HEK293T (cell line): ENCODE data around the gene ERO1B.
"Not testable (repeated sequence)": the region's sequence is repeated elsewhere in the genome, so short reads cannot be mapped to it uniquely, and the experiment has no call there.

Experiments
- CTCF ChIA-PET: fragments of 350-600 bp; formaldehyde crosslinking; extraction: SDS; loops from one replicate; lab custom pipeline; 2021; ENCODE audit warnings: antibody characterized with exemption, inconsistent platforms; lab: Yijun Ruan, JAX
- POLR2A ChIA-PET: fragments of 350-600 bp; formaldehyde crosslinking; extraction: SDS; loops from one replicate; lab custom pipeline; 2020; ENCODE audit warnings: antibody characterized with exemption, inconsistent platforms; lab: Yijun Ruan, JAX
- DNase-seq: peaks from one replicate; pipeline ENCODE4 v3.0.0; 2012; ENCODE audit warnings: mixed read lengths; ENCODE audit errors: extremely low spot score
- ARNT ChIP-seq: fragments of 450-650 bp; IDR thresholded peaks from 2 replicates; pipeline ENCODE4 v1.6.1; 2017; ENCODE audit warnings: mild to moderate bottlenecking
- BHLHE40 ChIP-seq: fragments of 450-650 bp; IDR thresholded peaks from 2 replicates; pipeline ENCODE4 v1.6.1; 2016; ENCODE audit warnings: mild to moderate bottlenecking, moderate library complexity, borderline replicate concordance
- CTBP1 ChIP-seq: fragments of 450-650 bp; IDR thresholded peaks from 2 replicates; pipeline ENCODE4 v1.6.1; 2016; ENCODE audit warnings: borderline replicate concordance
- ELF4 ChIP-seq: fragments of 450-650 bp; IDR thresholded peaks from 2 replicates; pipeline ENCODE4 v1.6.1; 2017; ENCODE audit warnings: antibody characterized with exemption
- FOXA1 ChIP-seq: fragments of 450-650 bp; IDR thresholded peaks from 2 replicates; pipeline ENCODE4 v1.6.1; 2016; ENCODE audit warnings: mild to moderate bottlenecking
- FOXK2 ChIP-seq: fragments of 450-650 bp; IDR thresholded peaks from 2 replicates; pipeline ENCODE4 v1.6.1; 2016; ENCODE audit warnings: mild to moderate bottlenecking
- FOXM1 ChIP-seq: fragments of 450-650 bp; IDR thresholded peaks from 2 replicates; pipeline ENCODE4 v1.6.1; 2017; ENCODE audit warnings: mild to moderate bottlenecking, borderline replicate concordance
- HDGF ChIP-seq: fragments of 450-650 bp; IDR thresholded peaks from 2 replicates; pipeline ENCODE4 v1.6.1; 2017; ENCODE audit warnings: antibody characterized with exemption, borderline replicate concordance
- L3MBTL2 ChIP-seq: fragments of 450-650 bp; conservative IDR thresholded peaks from 2 replicates; pipeline ENCODE4 v1.6.1; 2016; ENCODE audit warnings: mild to moderate bottlenecking
- LEF1 ChIP-seq: fragments of 450-650 bp; IDR thresholded peaks from 2 replicates; pipeline ENCODE4 v1.6.1; 2017; ENCODE audit warnings: mild to moderate bottlenecking, borderline replicate concordance
- NFRKB ChIP-seq: fragments of 450-650 bp; IDR thresholded peaks from 2 replicates; pipeline ENCODE4 v1.6.1; 2016; ENCODE audit warnings: mild to moderate bottlenecking, moderate library complexity
- SP1 ChIP-seq: fragments of 450-650 bp; IDR thresholded peaks from 2 replicates; pipeline ENCODE4 v1.6.1; 2017
- SUZ12 ChIP-seq: fragments of 450-650 bp; IDR thresholded peaks from 2 replicates; pipeline ENCODE4 v1.6.1; 2016; ENCODE audit warnings: mild to moderate bottlenecking
- TARDBP ChIP-seq: fragments of 450-650 bp; IDR thresholded peaks from 2 replicates; pipeline ENCODE4 v1.6.1; 2016
- ZNF384 ChIP-seq: fragments of 450-650 bp; IDR thresholded peaks from 2 replicates; pipeline ENCODE4 v1.6.1; 2016
- TF ChIP-seq, protein P1 (sequence below): fragments of 450-650 bp; IDR thresholded peaks from 2 replicates; pipeline ENCODE4 v1.6.1; 2016

The ERO1B gene

DNA sequence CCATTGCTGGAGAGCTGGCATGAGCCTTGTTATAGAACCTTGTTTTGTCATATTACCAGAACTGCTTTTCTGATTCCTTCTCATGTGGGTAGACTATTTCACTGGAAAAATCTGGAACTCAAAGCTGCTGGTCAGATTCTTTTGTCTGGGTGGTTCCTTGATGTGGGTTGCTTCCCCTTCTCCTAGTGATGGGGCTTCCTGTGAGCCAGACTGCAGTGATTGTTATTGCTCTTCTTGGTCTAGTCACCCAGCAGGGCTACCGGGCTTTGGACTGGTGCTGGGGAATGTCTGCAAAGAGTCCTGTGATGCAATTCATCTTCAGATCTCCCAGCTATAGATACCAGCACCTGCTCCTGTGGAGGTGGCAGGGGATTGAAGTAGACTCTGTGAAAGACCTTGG, 80.0 kb downstream of the ERO1B start:
- DNase-seq, result no peak
- no peak for TF ChIP-seq ELF4
- no peak for TF ChIP-seq BHLHE40
- TF ChIP-seq ZNF384, result no peak
- ChIA-PET CTCF (interaction anchor here (0.8 kb wide), 1 partner anchor 52 kb away, joined by 4 read pairs; no protein-coding TSS in a partner anchor), POLR2A (no interaction called here)

DNA sequence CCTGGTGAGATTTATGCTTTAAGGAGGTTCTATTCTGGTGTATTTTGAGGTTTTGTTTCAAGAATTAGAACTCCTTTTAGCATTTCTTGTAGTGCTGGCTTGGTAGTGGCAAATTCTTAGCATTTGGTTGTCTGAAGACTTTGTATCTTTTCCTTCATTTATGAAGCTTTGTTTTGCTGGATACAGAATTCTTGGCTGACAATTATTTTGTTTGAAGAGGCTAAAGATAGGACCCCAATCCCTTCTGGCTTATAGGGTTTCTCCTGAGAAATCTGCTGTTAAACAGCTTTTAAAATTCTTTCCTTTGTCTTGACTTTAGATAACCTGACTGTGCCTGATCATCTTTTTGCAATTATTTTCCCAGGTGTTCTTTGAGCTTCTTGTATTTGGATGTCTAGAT, 80.8 kb downstream of the ERO1B start:
- POLR2A ChIA-PET, result no interaction called here
- DNase-seq, result no peak
- TF ChIP-seq, protein P1, sequence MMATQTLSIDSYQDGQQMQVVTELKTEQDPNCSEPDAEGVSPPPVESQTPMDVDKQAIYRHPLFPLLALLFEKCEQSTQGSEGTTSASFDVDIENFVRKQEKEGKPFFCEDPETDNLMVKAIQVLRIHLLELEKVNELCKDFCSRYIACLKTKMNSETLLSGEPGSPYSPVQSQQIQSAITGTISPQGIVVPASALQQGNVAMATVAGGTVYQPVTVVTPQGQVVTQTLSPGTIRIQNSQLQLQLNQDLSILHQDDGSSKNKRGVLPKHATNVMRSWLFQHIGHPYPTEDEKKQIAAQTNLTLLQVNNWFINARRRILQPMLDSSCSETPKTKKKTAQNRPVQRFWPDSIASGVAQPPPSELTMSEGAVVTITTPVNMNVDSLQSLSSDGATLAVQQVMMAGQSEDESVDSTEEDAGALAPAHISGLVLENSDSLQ, result no peak
- TF ChIP-seq SP1 (no peak), HDGF (no peak), SUZ12 (no peak), LEF1 (no peak), FOXK2 (no peak), NFRKB (no peak), L3MBTL2 (no peak), FOXA1 (no peak), CTBP1 (no peak), BHLHE40 (no peak), ZNF384 (no peak), FOXM1 (no peak), TARDBP (no peak), ARNT (no peak), ELF4 (no peak)
- CTCF ChIA-PET, result interaction anchor here (0.8 kb wide), 1 partner anchor 53 kb away, joined by 4 read pairs; no protein-coding TSS in a partner anchor

DNA sequence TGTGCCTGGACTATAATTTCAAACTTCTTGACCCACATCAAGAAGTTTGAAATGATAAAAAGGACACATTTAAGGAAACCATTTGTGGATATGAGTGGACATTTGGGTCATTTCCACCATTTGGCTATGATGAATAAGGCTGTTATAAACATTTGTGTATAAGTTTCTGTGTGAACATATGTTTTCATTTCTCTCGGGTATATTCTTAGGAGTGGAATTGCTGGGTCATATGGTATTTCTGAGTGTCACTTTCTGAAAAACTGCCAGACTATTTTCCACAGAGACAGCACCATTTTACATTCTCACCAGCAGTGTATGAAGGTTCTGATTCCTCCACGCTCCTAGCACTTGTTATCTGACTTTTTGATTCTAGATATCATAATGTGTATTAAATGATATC, 88.6 kb downstream of the ERO1B start:
- POLR2A ChIA-PET, result no interaction called here
- DNase-seq, result no peak
- no peak for TF ChIP-seq SUZ12
- TF ChIP-seq L3MBTL2, result no peak
- no peak for TF ChIP-seq ELF4
- no peak for TF ChIP-seq TARDBP
- no peak for TF ChIP-seq ZNF384
- TF ChIP-seq FOXK2, result no peak
- TF ChIP-seq HDGF, result no peak
- CTCF ChIA-PET, result no interaction called here

DNA sequence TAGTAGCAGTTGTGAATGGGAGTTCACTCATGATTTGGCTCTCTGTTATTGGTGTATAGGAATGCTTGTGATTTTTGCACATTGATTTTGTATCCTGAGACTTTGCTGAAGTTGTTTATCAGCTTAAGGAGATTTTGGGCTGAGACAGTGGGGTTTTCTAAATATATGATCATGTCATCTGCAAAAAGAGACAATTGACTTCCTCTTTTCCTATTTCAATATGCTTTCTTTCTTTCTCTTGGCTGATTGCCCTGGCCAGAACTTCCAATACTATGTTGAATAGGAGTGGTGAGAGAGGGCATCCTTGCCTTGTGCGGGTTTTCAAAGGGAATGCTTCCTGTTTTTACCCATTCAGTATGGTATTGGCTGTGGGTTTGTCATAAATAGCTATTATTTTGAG, 93.7 kb downstream of the ERO1B start:
- DNase-seq, POLR2A ChIA-PET: not testable (repeated sequence)
- CTCF ChIA-PET, result interaction anchor here (1.1 kb wide), 1 partner anchor 19 kb away, joined by 4 read pairs; no protein-coding TSS in a partner anchor

DNA sequence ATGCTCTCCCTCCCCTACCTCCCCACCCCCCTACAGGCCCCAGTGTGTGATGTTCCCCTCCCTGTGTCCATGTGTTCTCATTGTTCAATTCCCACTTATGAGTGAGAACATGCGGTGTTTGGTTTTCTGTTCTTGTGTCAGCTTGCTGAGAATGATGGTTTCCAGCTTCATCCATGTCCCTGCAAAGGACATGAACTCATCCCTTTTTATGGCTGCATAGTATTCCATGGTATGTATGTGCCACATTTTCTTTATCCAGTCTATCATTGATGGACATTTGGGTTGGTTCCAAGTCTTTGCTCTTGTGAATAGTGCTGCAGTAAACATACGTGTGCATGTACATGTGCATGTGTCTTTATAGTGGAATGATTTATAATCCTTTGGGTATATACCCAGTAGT, 95.3 kb downstream of the ERO1B start:
- DNase-seq, POLR2A ChIA-PET, CTCF ChIA-PET: not testable (repeated sequence)

DNA sequence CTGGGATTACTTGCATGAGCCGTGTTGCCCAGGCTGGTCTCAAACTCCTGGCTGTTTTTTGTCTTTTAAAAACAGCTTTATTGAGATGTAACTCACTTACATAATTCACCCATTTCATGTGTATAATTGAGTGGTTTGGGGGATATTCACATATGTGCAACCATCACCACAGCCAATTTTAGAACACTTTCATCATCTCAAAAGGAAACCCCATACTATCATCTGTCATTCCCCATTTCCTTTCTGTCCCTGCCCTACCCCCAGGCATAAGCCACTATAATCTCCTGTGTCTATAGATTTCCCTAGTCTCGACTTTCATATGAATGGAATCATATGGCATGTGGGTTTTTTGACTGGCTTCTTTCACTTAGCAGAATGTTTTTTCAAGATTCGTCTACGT, 96.1 kb downstream of the ERO1B start:
- CTCF ChIA-PET, result no interaction called here
- no peak for TF ChIP-seq ARNT
- no peak for TF ChIP-seq TARDBP
- no peak for TF ChIP-seq SP1
- no peak for TF ChIP-seq HDGF
- no peak for TF ChIP-seq CTBP1
- no peak for TF ChIP-seq FOXK2
- no peak for TF ChIP-seq LEF1
- no peak for TF ChIP-seq ELF4
- TF ChIP-seq, protein P1, result no peak
- TF ChIP-seq ZNF384, result no peak
- no peak for TF ChIP-seq L3MBTL2
- POLR2A ChIA-PET, result no interaction called here
- DNase-seq, result no peak

DNA sequence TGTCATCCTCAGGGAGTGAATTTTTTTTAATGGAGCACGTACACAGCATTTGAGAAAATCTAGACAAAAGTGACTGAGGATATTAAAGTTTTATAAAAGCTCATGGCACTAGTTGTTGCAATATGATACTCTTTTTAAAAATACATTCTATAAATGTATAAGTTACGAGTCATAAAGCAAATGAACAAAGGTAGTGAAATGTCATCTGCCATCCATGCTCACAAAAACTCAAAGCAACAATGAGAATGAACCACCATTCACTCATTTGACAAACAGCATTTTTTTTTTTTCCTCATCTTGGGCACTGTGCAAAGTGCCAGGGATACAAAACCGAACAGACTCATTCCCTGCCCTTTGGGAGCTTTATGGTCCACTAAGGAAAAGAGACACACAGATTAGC, 100.7 kb downstream of the ERO1B start:
- no peak for TF ChIP-seq HDGF
- no peak for TF ChIP-seq BHLHE40
- TF ChIP-seq L3MBTL2, result no peak
- TF ChIP-seq, protein P1, result no peak
- TF ChIP-seq ELF4, result no peak
- TF ChIP-seq LEF1, result no peak
- no peak for TF ChIP-seq FOXA1
- TF ChIP-seq NFRKB, result no peak
- TF ChIP-seq ARNT, result no peak
- no peak for TF ChIP-seq CTBP1
- TF ChIP-seq TARDBP, result no peak
- TF ChIP-seq FOXK2, result no peak
- ChIA-PET CTCF (no interaction called here), POLR2A (no interaction called here)
- DNase-seq, result no peak

DNA sequence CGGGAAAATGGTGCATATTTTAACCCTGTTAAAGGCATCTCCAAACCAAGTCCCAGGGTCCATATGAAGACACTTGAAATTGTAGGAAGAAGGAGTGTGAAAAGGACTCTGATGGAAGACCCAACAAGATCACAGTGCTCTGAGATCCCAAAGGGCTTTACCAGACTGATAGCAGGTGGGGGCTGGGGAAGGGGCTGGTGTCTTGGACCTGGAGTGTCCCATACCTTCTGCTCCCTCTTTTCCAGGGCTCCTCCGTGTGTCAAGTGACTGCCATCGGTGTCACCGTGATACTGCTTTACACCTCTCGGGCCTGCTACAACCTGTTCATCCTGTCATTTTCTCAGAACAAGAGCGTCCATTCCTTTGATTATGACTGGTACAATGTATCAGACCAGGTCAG, 102.1 kb downstream of the ERO1B start:
- ChIA-PET CTCF (no interaction called here), POLR2A (no interaction called here)
- TF ChIP-seq BHLHE40, result no peak
- TF ChIP-seq ARNT, result no peak
- TF ChIP-seq TARDBP, result no peak
- TF ChIP-seq LEF1, result no peak
- TF ChIP-seq CTBP1, result no peak
- no peak for DNase-seq
